ENCODE data around the gene KRTAP10-3. TPM values are rescaled to one million over a fixed set of nuclear protein-coding genes. Genes with fewer than 3 reads are reported as not detected.

Gene KRTAP10-3
- total RNA-seq, 8 experiments from 2014 or later = 0.23 to 1.1 (median 0.46) TPM; not detected in 3

GRCh38 chr21:44544566-44544965 lies 14.0 kb downstream of the KRTAP10-3 start:
- WGBS, 10 experiments = 0 to 100% (median 49%) methylated on average over 1 to 3 of the region's 3 CpGs; no CpG with 5 or more reads in 2 of the 10 experiments
- H3K27ac ChIP-seq = no peak overlapping the region
- H3K4me3 ChIP-seq = no peak overlapping the region
- in situ Hi-C loops (cut with MboI; ENCODE audit: low pct_unique_long_range_greater_than_20kb in 2 of 9, low sequenced_read_pairs in 9 of 9, unreplicated experiment in 9 of 9) = no loop called here
- no peak for ATAC-seq (replicated peaks in 6 of 8)
- peaks cover 12 to 24% of the 10 kb centered on the region in 2 donors for H3K4me1 ChIP-seq (replicated peaks in 1 of 2)

GRCh38 chr21:44542716-44543115 lies 15.9 kb downstream of the KRTAP10-3 start:
- Histone ChIP-seq H3K4me3 (no peak overlapping the region), H3K27ac (no peak overlapping the region), H3K4me1 (replicated peaks in 1 of 2) (peaks cover 0 to 5% of the 10 kb centered on the region in 2 donors)
- WGBS, 10 experiments = 0 to 100% (median 56%) methylated on average over 1 of the region's 1 CpG; no CpG with 5 or more reads in 1 of the 10 experiments
- ATAC-seq (replicated peaks in 6 of 8) = no peak
- in situ Hi-C loops (cut with MboI; ENCODE audit: low pct_unique_long_range_greater_than_20kb in 2 of 9, low sequenced_read_pairs in 9 of 9, unreplicated experiment in 9 of 9) = no loop called here

GRCh38 chr21:44540741-44541288 lies 17.8 kb downstream of the KRTAP10-3 start:
- Histone ChIP-seq H3K4me1 (replicated peaks in 1 of 2) (peaks cover 0 to 6% of the 10 kb centered on the region in 2 donors), H3K4me3 (no peak overlapping the region), H3K27ac (no peak overlapping the region)
- 19 to 100% (median 69%) methylated on average over 2 to 8 of the region's 11 CpGs; no CpG with 5 or more reads in 2 of the 10 experiments for WGBS, 10 experiments
- in situ Hi-C loops (cut with MboI; ENCODE audit: low pct_unique_long_range_greater_than_20kb in 2 of 9, low sequenced_read_pairs in 9 of 9, unreplicated experiment in 9 of 9) = no loop called here
- no peak for ATAC-seq (replicated peaks in 6 of 8)

- in situ Hi-C loops (cut with MboI; ENCODE audit: low pct_unique_long_range_greater_than_20kb in 2 of 9, low sequenced_read_pairs in 9 of 9, unreplicated experiment in 9 of 9) = no loop called here
- H3K27ac ChIP-seq = no peak within 1 kb of the TSS
- peak in 5 of 8 experiments; percentile 55 to 93 (median 64) for ATAC-seq (replicated peaks in 6 of 8)
- 36 to 100% (median 73%) methylated on average over 2 to 7 of the region's 21 CpGs; no CpG with 5 or more reads in 7 of the 10 experiments for WGBS, 10 experiments
- peaks cover 0 to 8% of the 10 kb centered on the region in 2 donors for H3K4me1 ChIP-seq (replicated peaks in 1 of 2)
- no peak within 1 kb of the TSS for H3K4me3 ChIP-seq
These were observed 18.5 kb downstream of the KRTAP10-3 start, which contains the start of gene KRTAP10-1 for GRCh38 chr21:44539991-44540666. KRTAP10-1 (minus strand) TSS chr21:44540195; CDS start chr21:44540150, 45 bp downstream.

- 23% methylated on average over 3 of the region's 14 CpGs; no CpG with 5 or more reads in 9 of the 10 experiments for WGBS, 10 experiments
- no peak for ATAC-seq (replicated peaks in 6 of 8)
- H3K27ac ChIP-seq = no peak overlapping the region
- in situ Hi-C loops (cut with MboI; ENCODE audit: low pct_unique_long_range_greater_than_20kb in 2 of 9, low sequenced_read_pairs in 9 of 9, unreplicated experiment in 9 of 9) = no loop called here
- H3K4me3 ChIP-seq = no peak overlapping the region
- H3K4me1 ChIP-seq (replicated peaks in 1 of 2) = peaks cover 0 to 8% of the 10 kb centered on the region in 2 donors
These were observed 19.5 kb downstream of the KRTAP10-3 start for GRCh38 chr21:44539046-44539445.

GRCh38 chr21:44537930-44538911 lies 20.4 kb downstream of the KRTAP10-3 start:
- no peak overlapping the region for H3K27ac ChIP-seq
- ATAC-seq (replicated peaks in 6 of 8) = no peak
- H3K4me1 ChIP-seq (replicated peaks in 1 of 2) = peaks cover 0 to 8% of the 10 kb centered on the region in 2 donors
- H3K4me3 ChIP-seq = no peak overlapping the region
- WGBS, 10 experiments = 36 to 100% (median 86%) methylated on average over 1 to 16 of the region's 33 CpGs; no CpG with 5 or more reads in 4 of the 10 experiments
- in situ Hi-C loops (cut with MboI; ENCODE audit: low pct_unique_long_range_greater_than_20kb in 2 of 9, low sequenced_read_pairs in 9 of 9, unreplicated experiment in 9 of 9) = no loop called here

- Histone ChIP-seq H3K4me1 (replicated peaks in 1 of 2) (peaks cover 0 to 8% of the 10 kb centered on the region in 2 donors), H3K4me3 (no peak overlapping the region), H3K27ac (no peak overlapping the region)
- ATAC-seq (replicated peaks in 6 of 8) = peak in 4 of 8 experiments; percentile 12 to 53 (median 35)
- in situ Hi-C loops (cut with MboI; ENCODE audit: low pct_unique_long_range_greater_than_20kb in 2 of 9, low sequenced_read_pairs in 9 of 9, unreplicated experiment in 9 of 9) = no loop called here
- WGBS, 10 experiments = 0 to 70% (median 41%) methylated on average over 1 to 7 of the region's 7 CpGs; no CpG with 5 or more reads in 2 of the 10 experiments
These were observed 22.6 kb downstream of the KRTAP10-3 start for GRCh38 chr21:44535963-44536362.

- H3K4me3 ChIP-seq = no peak overlapping the region
- WGBS, 10 experiments = 88 to 100% (median 100%) methylated on average over 1 to 6 of the region's 6 CpGs; no CpG with 5 or more reads in 1 of the 10 experiments
- H3K27ac ChIP-seq = no peak overlapping the region
- in situ Hi-C loops (cut with MboI; ENCODE audit: low pct_unique_long_range_greater_than_20kb in 2 of 9, low sequenced_read_pairs in 9 of 9, unreplicated experiment in 9 of 9) = no loop called here
- H3K4me1 ChIP-seq (replicated peaks in 1 of 2) = peaks cover 0 to 4% of the 10 kb centered on the region in 2 donors
- ATAC-seq (replicated peaks in 6 of 8) = no peak
These were observed 23.9 kb downstream of the KRTAP10-3 start for GRCh38 chr21:44534688-44535087.

- Histone ChIP-seq H3K4me3 (no peak overlapping the region), H3K27ac (no peak overlapping the region), H3K4me1 (replicated peaks in 1 of 2) (peaks cover 0 to 4% of the 10 kb centered on the region in 2 donors)
- in situ Hi-C loops (cut with MboI; ENCODE audit: low pct_unique_long_range_greater_than_20kb in 2 of 9, low sequenced_read_pairs in 9 of 9, unreplicated experiment in 9 of 9) = no loop called here
- peak in 4 of 8 experiments; percentile 4 to 51 (median 26) for ATAC-seq (replicated peaks in 6 of 8)
- no CpG with 5 or more reads among the region's 21 CpGs for WGBS, 10 experiments
These were observed 24.5 kb downstream of the KRTAP10-3 start for GRCh38 chr21:44533891-44534627.

GRCh38 chr21:44533121-44533890 lies 25.3 kb downstream of the KRTAP10-3 start:
- Histone ChIP-seq H3K4me3 (no peak overlapping the region), H3K27ac (no peak overlapping the region), H3K4me1 (replicated peaks in 1 of 2) (peaks cover 0 to 4% of the 10 kb centered on the region in 2 donors)
- ATAC-seq (replicated peaks in 6 of 8) = peak in 4 of 8 experiments; percentile 11 to 13 (median 12)
- in situ Hi-C loops (cut with MboI; ENCODE audit: low pct_unique_long_range_greater_than_20kb in 2 of 9, low sequenced_read_pairs in 9 of 9, unreplicated experiment in 9 of 9) = no loop called here
- 47 to 100% (median 84%) methylated on average over 1 to 3 of the region's 37 CpGs; no CpG with 5 or more reads in 7 of the 10 experiments for WGBS, 10 experiments

GRCh38 chr21:44532712-44533111 lies 25.9 kb downstream of the KRTAP10-3 start:
- no peak for ATAC-seq (replicated peaks in 6 of 8)
- Histone ChIP-seq H3K27ac (no peak overlapping the region), H3K4me3 (no peak overlapping the region), H3K4me1 (replicated peaks in 1 of 2) (peaks cover 0 to 4% of the 10 kb centered on the region in 2 donors)
- WGBS, 10 experiments = 50 to 100% (median 85%) methylated on average over 1 to 15 of the region's 16 CpGs; no CpG with 5 or more reads in 3 of the 10 experiments
- in situ Hi-C loops (cut with MboI; ENCODE audit: low pct_unique_long_range_greater_than_20kb in 2 of 9, low sequenced_read_pairs in 9 of 9, unreplicated experiment in 9 of 9) = no loop called here

All from motor neuron (in vitro differentiated cells).